IMR-90 (cell line): ENCODE results near the gene CKAP4. TPM values are rescaled to one million over a fixed set of nuclear protein-coding genes. Genes with fewer than 3 reads are reported as not detected.

Experiments used
- ATAC-seq: fragments of 200-7000 bp; cut with Tn5 transposase; 2 replicates; pipeline ENCODE4 v1.9.1; 2020; ENCODE audit warnings: low read depth, mild to moderate bottlenecking, moderate library complexity
- BruUV-seq: library from RNA; stranded (reverse); fragments of 400-500 nt; replicated peaks from 2 replicates; lab custom pipeline; 2021; lab: Mats Ljungman, UMichigan
- CTCF ChIA-PET: fragments of 300-600 bp; formaldehyde crosslinking; extraction: SDS; loops from one replicate; lab custom pipeline; 2021; ENCODE audit warnings: antibody characterized with exemption; lab: Yijun Ruan, JAX
- POLR2A ChIA-PET: fragments of 300-600 bp; sonication (Branson Sonifier 250); formaldehyde crosslinking; loops from one replicate; lab custom pipeline; 2022; ENCODE audit warnings: antibody characterized with exemption; ENCODE audit not compliant: unreplicated experiment; lab: Charles Lee
- DNase-seq: peaks from one replicate; pipeline ENCODE4 v3.0.0; 2013
- H2AFZ ChIP-seq: replicated peaks from 2 replicates; pipeline ENCODE3; 2013; ENCODE audit warnings: low read length, mild to moderate bottlenecking; ENCODE audit not compliant: poor library complexity
- H2AK5ac ChIP-seq: 2 replicates; pipeline ENCODE4 v1.6.1; 2013; ENCODE audit warnings: low read depth, low read length, inconsistent platforms
- H2AK9ac ChIP-seq: replicated peaks from 2 replicates; pipeline ENCODE3; 2013; ENCODE audit warnings: mild to moderate bottlenecking, low read depth, low read length, moderate library complexity; ENCODE audit not compliant: poor library complexity
- H2BK120ac ChIP-seq: 2 replicates; pipeline ENCODE4 v1.6.1; 2013; ENCODE audit warnings: low read depth, low read length, inconsistent platforms
- H2BK15ac ChIP-seq: 3 replicates; pipeline ENCODE4 v1.6.1; 2013; ENCODE audit warnings: low read depth, low read length, inconsistent platforms
- H2BK20ac ChIP-seq: 2 replicates; pipeline ENCODE4 v1.6.1; 2013; ENCODE audit warnings: low read depth, mild to moderate bottlenecking, inconsistent platforms, low read length, moderate library complexity
- H2BK5ac ChIP-seq: 2 replicates; pipeline ENCODE4 v1.6.1; 2013; ENCODE audit warnings: mild to moderate bottlenecking, low read depth, low read length, inconsistent platforms; ENCODE audit not compliant: poor library complexity, severe bottlenecking
- H3K14ac ChIP-seq: replicated peaks from 2 replicates; pipeline ENCODE4 v1.6.1; 2013; ENCODE audit warnings: low read depth, low read length, inconsistent platforms
- H3K18ac ChIP-seq: 2 replicates; pipeline ENCODE4 v1.6.1; 2013; ENCODE audit warnings: low read depth, low read length, control low read depth
- H3K23ac ChIP-seq: 2 replicates; pipeline ENCODE4 v1.6.1; 2013; ENCODE audit warnings: low read depth, low read length, inconsistent platforms
- H3K27ac ChIP-seq: 2 replicates; pipeline ENCODE4 v1.5.1; 2013; ENCODE audit warnings: mild to moderate bottlenecking, control low read depth, low read length; ENCODE audit not compliant: insufficient read depth
- H3K27me3 ChIP-seq: 2 replicates; pipeline ENCODE4 v1.6.1; 2013; ENCODE audit warnings: low read length; ENCODE audit not compliant: control insufficient read depth, insufficient read depth
- H3K36me3 ChIP-seq: 2 replicates; pipeline ENCODE4 v1.6.1; 2013; ENCODE audit warnings: low read length, mixed read lengths; ENCODE audit not compliant: control insufficient read depth, insufficient read depth
- H3K4ac ChIP-seq: 2 replicates; pipeline ENCODE4 v1.6.1; 2013; ENCODE audit warnings: low read depth, low read length, inconsistent platforms
- H3K4me1 ChIP-seq: 2 replicates; pipeline ENCODE4 v1.6.1; 2013; ENCODE audit warnings: low read length, mixed read lengths; ENCODE audit not compliant: control insufficient read depth, insufficient read depth
- H3K4me2 ChIP-seq: 2 replicates; pipeline ENCODE4 v1.6.1; 2013; ENCODE audit warnings: low read depth, mild to moderate bottlenecking, control low read depth, low read length, moderate library complexity
- H3K4me3 ChIP-seq: 2 replicates; pipeline ENCODE4 v1.5.1; 2013; ENCODE audit warnings: low read depth, mild to moderate bottlenecking, control low read depth, low read length, moderate library complexity; ENCODE audit not compliant: insufficient read depth
- H3K56ac ChIP-seq: 2 replicates; pipeline ENCODE4 v1.6.1; 2013; ENCODE audit warnings: low read length, inconsistent platforms; ENCODE audit not compliant: insufficient read depth; ENCODE audit errors: extremely low read depth
- H3K79me1 ChIP-seq, 2 experiments: 2 replicates each; pipeline ENCODE4 v1.6.1; 2013; ENCODE audit warnings: low read length in 2 of 2, inconsistent platforms in 1 of 2, low read depth in 1 of 2
- H3K9ac ChIP-seq: 2 replicates; pipeline ENCODE4 v1.6.1; 2013; ENCODE audit warnings: low read depth, low read length, control low read depth
- H3K9me1 ChIP-seq: 2 replicates; pipeline ENCODE4 v1.6.1; 2013; ENCODE audit warnings: low read length, inconsistent platforms; ENCODE audit not compliant: insufficient read depth
- H3K9me3 ChIP-seq: 2 replicates; pipeline ENCODE4 v1.6.1; 2013; ENCODE audit warnings: low read length; ENCODE audit not compliant: control insufficient read depth, insufficient read depth
- H4K20me1 ChIP-seq: 2 replicates; pipeline ENCODE4 v1.6.1; 2013; ENCODE audit warnings: low read length, inconsistent platforms; ENCODE audit not compliant: insufficient read depth
- H4K5ac ChIP-seq: 2 replicates; pipeline ENCODE4 v1.6.1; 2013; ENCODE audit warnings: mild to moderate bottlenecking, low read depth, low read length, control low read depth
- H4K8ac ChIP-seq, 2 experiments: 2 replicates each; pipeline ENCODE4 v1.6.1; 2013; ENCODE audit warnings: low read depth in 2 of 2, low read length in 2 of 2, control low read depth in 1 of 2, inconsistent platforms in 1 of 2
- H4K91ac ChIP-seq: 2 replicates; pipeline ENCODE4 v1.6.1; 2013; ENCODE audit warnings: low read depth, low read length, inconsistent platforms; ENCODE audit not compliant: insufficient read depth
- BHLHE40 ChIP-seq: fragments of 150-350 bp; IDR thresholded peaks from 2 replicates; pipeline ENCODE4 v1.6.1; 2016; ENCODE audit warnings: mild to moderate bottlenecking, low read depth, low read length
- CHD1 ChIP-seq: IDR thresholded peaks from 2 replicates; pipeline ENCODE4 v1.6.1; 2012; ENCODE audit warnings: low read depth, low read length, improper control_type of control experiment
- ELK1 ChIP-seq: fragments of 150-350 bp; IDR thresholded peaks from 2 replicates; pipeline ENCODE4 v1.6.1; 2016; ENCODE audit warnings: low read depth, mild to moderate bottlenecking, low read length, moderate library complexity, borderline replicate concordance
- MAZ ChIP-seq: IDR thresholded peaks from 2 replicates; pipeline ENCODE4 v1.6.1; 2012; ENCODE audit warnings: low read depth, mild to moderate bottlenecking, low read length, improper control_type of control experiment, moderate library complexity, borderline replicate concordance
- NFE2L2 ChIP-seq: fragments of 150-350 bp; IDR thresholded peaks from 2 replicates; pipeline ENCODE4 v1.6.1; 2016; ENCODE audit warnings: low read depth, mild to moderate bottlenecking, low read length
- USF2 ChIP-seq: fragments of 150-350 bp; IDR thresholded peaks from 2 replicates; pipeline ENCODE4 v1.6.1; 2017; ENCODE audit warnings: mild to moderate bottlenecking, antibody characterized with exemption, low read length, low read depth
- whole genome bisulfite sequencing, 2 experiments: methylation state at CpG; one replicate each; pipeline versions ENCODE4 v1.1.5 to v1.1.7; 2013; ENCODE audit warnings: missing lambda C conversion rate in 2 of 2; ENCODE audit not compliant: insufficient read length in 1 of 2; ENCODE audit errors: extremely low coverage in 2 of 2; 5-methylcytosine and 5-hydroxymethylcytosine counted together
- dilution Hi-C: fragments of 300-500 bp; cut with HindIII; formaldehyde crosslinking; loops from one replicate; pipeline ENCODE4 v1.14.3; 2018; ENCODE audit warnings: low sequenced_read_pairs; ENCODE audit not compliant: unreplicated experiment
- in situ Hi-C: fragments of 300-500 bp; cut with MboI; formaldehyde crosslinking; loops from 3 replicates; pipeline ENCODE4 v1.14.3; 2019; ENCODE audit warnings: low sequenced_read_pairs, inconsistent platforms, mixed read lengths
- intact Hi-C: fragments of 100-400 bp; cut with micrococcal nuclease; formaldehyde crosslinking; loops from 2 replicates; pipeline ENCODE4 v1.10.0; 2022
- microRNA-seq, 2 experiments: library from miRNA; stranded (forward) in 1 of 2; unstranded in 1 of 2; fragments of 10-50 nt in 1 of 2; fragments of <30 nt in 1 of 2; gene quantifications in 1 of 2; microRNA quantifications in 1 of 2; one replicate each; pipeline versions ENCODE3 to v1.1.0; 2013 to 2020; ENCODE audit not compliant: insufficient read depth in 1 of 2, insufficient read length in 1 of 2, unreplicated experiment in 1 of 2
- polyA plus RNA-seq, 3 experiments: library from polyadenylated mRNA; depleted of rRNA; stranded (reverse); fragments of >200 nt; gene quantifications; 2 replicates each; pipeline ENCODE4 v1.2.3, GENCODE V29; 2012; ENCODE audit warnings: low replicate concordance in 1 of 3
- small RNA-seq, 5 experiments: library from RNA; depleted of rRNA; stranded (forward); fragments of <200 nt; gene quantifications; one replicate each; pipeline ENCODE3, GENCODE V24; 2012
- total RNA-seq: library from RNA; depleted of rRNA; stranded (reverse); fragments of >200 nt; gene quantifications from 2 replicates; pipeline ENCODE4 v1.2.3, GENCODE V29; 2012; rRNA removed

Gene CKAP4
- total and polyA plus RNA-seq, 2 of the 4 experiments (the other 2 are of a cell fraction) = 94.5 to 297 TPM

- Histone ChIP-seq H4K8ac (no peak overlapping the region), H2AK9ac (no peak overlapping the region), H4K5ac (no peak overlapping the region), H3K18ac (no peak overlapping the region), H2BK15ac (no peak overlapping the region), H3K14ac (no peak overlapping the region), H3K36me3 (no peaks in the 10 kb centered on the region), H2AK5ac (no peak overlapping the region), H2BK120ac (no peak overlapping the region), H2BK20ac (no peak overlapping the region), H3K23ac (no peak overlapping the region), H3K4ac (no peak overlapping the region), H3K9ac (no peak overlapping the region), H4K20me1 (no peaks in the 10 kb centered on the region), H2BK5ac (no peak overlapping the region), H3K56ac (no peak overlapping the region), H3K27me3 (peaks cover 36% of the 10 kb centered on the region), H3K27ac (no peak overlapping the region), H3K4me1 (no peaks in the 10 kb centered on the region), H4K91ac (no peak overlapping the region), H2AFZ (no peak overlapping the region), H3K9me3 (no peaks in the 10 kb centered on the region), H3K4me3 (no peak overlapping the region), H3K9me1 (no peaks in the 10 kb centered on the region), H3K4me2 (no peak overlapping the region), H3K79me1 (no peaks in the 10 kb centered on the region)
- TF ChIP-seq NFE2L2 (no peak), BHLHE40 (no peak), ELK1 (no peak), USF2 (no peak), CHD1 (no peak), MAZ (no peak)
- DNase-seq (no peak), ATAC-seq (no peak)
- dilution Hi-C loops = no loop called here
- in situ Hi-C loops = no loop called here
- ChIA-PET POLR2A (no interaction called here), CTCF (interaction anchor here (0.5 kb wide), 1 partner anchor 587 kb away, joined by 3 read pairs; no protein-coding TSS in a partner anchor)
- BruUV-seq = no TSS peak
- 40% methylated on average over 3 of the region's 10 CpGs; no CpG with 5 or more reads in 1 of the 2 experiments for WGBS, 2 experiments
- intact Hi-C loops = no loop called here
Measured at GRCh38 chr12:106188256-106188655, 59.6 kb downstream of the CKAP4 start.

Small RNAs within 50 kb of the gene (microRNA-seq; reads per million reads assigned to microRNA genes)
- not detected for gene RNU7-94P (ENCODE audit: insufficient read depth, insufficient read length)

Small RNAs within 50 kb of the gene (small RNA-seq; reads per million reads assigned to genes)
- gene RNU7-94P = 0 reads per million in 5 experiments

Other genes starting within 250 kb of the CKAP4 start
- gene NUAK1, start 109.1 kb downstream of the CKAP4 start, total RNA-seq = 8.8 and 8.9 TPM in 2 replicates
- 4.8 and 4.9 TPM in 2 replicates for gene NUAK1, start 109.1 kb downstream of the CKAP4 start, polyA plus RNA-seq (2012; rRNA removed)
- gene TCP11L2, start 54.7 kb upstream of the CKAP4 start, total RNA-seq = 26.4 and 32.8 TPM in 2 replicates
- 6.0 and 7.3 TPM in 2 replicates for gene TCP11L2, start 54.7 kb upstream of the CKAP4 start, polyA plus RNA-seq (2012; rRNA removed)
- gene POLR3B, start 109.7 kb upstream of the CKAP4 start, total RNA-seq = 15.4 and 20.0 TPM in 2 replicates
- gene POLR3B, start 109.7 kb upstream of the CKAP4 start, polyA plus RNA-seq (2012; rRNA removed) = 6.4 and 6.9 TPM in 2 replicates